HG02798 (cell line): ENCODE data around the gene LMO3.
A peak's percentile ranks its signal among the peaks of the same experiment; 100 is the strongest.
"Not testable (repeated sequence)": the region's sequence is repeated elsewhere in the genome, so short reads cannot be mapped to it uniquely, and the experiment has no call there.

Experiments used
- ATAC-seq: cut with Tn5 transposase; IDR thresholded peaks from one replicate; pipeline ENCODE4 v1.9.1; 2021; ENCODE audit warnings: mild to moderate bottlenecking; ENCODE audit not compliant: unreplicated experiment, poor library complexity

Gene LMO3

GRCh38 chr12:16555630-16556029 is 50.3 kb downstream of the LMO3 start:
- no peak for ATAC-seq

- ATAC-seq, result no peak
Observed at GRCh38 chr12:16553457-16553856, 52.5 kb downstream of the LMO3 start.

GRCh38 chr12:16552301-16552700 is 53.7 kb downstream of the LMO3 start:
- ATAC-seq, result no peak

GRCh38 chr12:16545836-16546235 is 60.1 kb downstream of the LMO3 start:
- ATAC-seq, result no peak

GRCh38 chr12:16542586-16542985 is 63.4 kb downstream of the LMO3 start:
- ATAC-seq, result no peak

- ATAC-seq, result not testable (repeated sequence)
Observed at GRCh38 chr12:16537652-16538051, 68.3 kb downstream of the LMO3 start.

- peak; percentile 68 for ATAC-seq
Observed at GRCh38 chr12:16531621-16532020, 74.3 kb downstream of the LMO3 start.

- ATAC-seq, result no peak
Observed at GRCh38 chr12:16530268-16530850, 75.6 kb downstream of the LMO3 start.

GRCh38 chr12:16526693-16527092 is 79.3 kb downstream of the LMO3 start:
- ATAC-seq, result no peak

GRCh38 chr12:16524378-16524777 is 81.6 kb downstream of the LMO3 start:
- no peak for ATAC-seq

GRCh38 chr12:16523951-16524331 is 82.0 kb downstream of the LMO3 start:
- ATAC-seq, result no peak

- peak; percentile 33 for ATAC-seq
Observed at GRCh38 chr12:16523284-16523950, 82.5 kb downstream of the LMO3 start.

GRCh38 chr12:16520328-16520727 is 85.6 kb downstream of the LMO3 start:
- ATAC-seq, result no peak

- ATAC-seq, result no peak
Observed at GRCh38 chr12:16515666-16516065, 90.3 kb downstream of the LMO3 start.

GRCh38 chr12:16513231-16513630 is 92.7 kb downstream of the LMO3 start:
- no peak for ATAC-seq

- ATAC-seq, result no peak
Observed at GRCh38 chr12:16509411-16509810, 96.6 kb downstream of the LMO3 start.

GRCh38 chr12:16506394-16506793 is 99.6 kb downstream of the LMO3 start:
- ATAC-seq, result no peak

- no peak for ATAC-seq
Observed at GRCh38 chr12:16504200-16504599, 101.8 kb downstream of the LMO3 start.

GRCh38 chr12:16499611-16500010 is 106.4 kb downstream of the LMO3 start:
- no peak for ATAC-seq
